Neutrophil (primary cell): ENCODE measurements around the gene SLC44A1.

ENCODE experiments used
- H3K27ac ChIP-seq: fragments of 200-600 bp; sonication (generic); 2 replicates; pipeline ENCODE4 v1.5.1; 2016; ENCODE audit warnings: mild to moderate bottlenecking, moderate library complexity
- H3K27me3 ChIP-seq: fragments of 200-600 bp; sonication (generic); 2 replicates; pipeline ENCODE4 v1.6.0; 2016; ENCODE audit warnings: mild to moderate bottlenecking
- H3K36me3 ChIP-seq: fragments of 200-600 bp; sonication (generic); 2 replicates; pipeline ENCODE4 v1.5.1; 2017
- H3K4me1 ChIP-seq, 2 experiments: fragments of 200-600 bp in 1 of 2; sonication (generic) in 1 of 2; 1 replicate in 1 of 2; 2 replicates in 1 of 2; pipeline versions ENCODE4 v1.5.1 to v1.6.1; 2013 to 2016; ENCODE audit warnings: low read depth in 1 of 2, low read length in 1 of 2, mild to moderate bottlenecking in 1 of 2, moderate library complexity in 1 of 2; ENCODE audit not compliant: control insufficient read depth in 1 of 2, insufficient read depth in 1 of 2
- H3K4me3 ChIP-seq, 2 experiments: fragments of 200-600 bp in 1 of 2; sonication (generic) in 1 of 2; 1 replicate in 1 of 2; 2 replicates in 1 of 2; pipeline ENCODE4 v1.5.1; 2013 to 2016; ENCODE audit warnings: low read depth in 1 of 2, low read length in 1 of 2, mild to moderate bottlenecking in 1 of 2, moderate library complexity in 1 of 2
- H3K9me3 ChIP-seq: fragments of 200-600 bp; sonication (generic); 2 replicates; pipeline ENCODE4 v1.5.1; 2016
- CTCF ChIP-seq: fragments of 200-600 bp; sonication (generic); IDR thresholded peaks from 2 replicates; pipeline ENCODE4 v1.5.1; 2016; ENCODE audit warnings: antibody characterized with exemption

Gene SLC44A1

GRCh38 chr9:105415662-105415980, 171.2 kb downstream of the SLC44A1 start:
- Histone ChIP-seq H3K4me1 (peaks cover 18 to 25% of the 10 kb centered on the region in 2 experiments), H3K27me3 (no peaks in the 10 kb centered on the region), H3K27ac (no peak overlapping the region), H3K9me3 (no peaks in the 10 kb centered on the region), H3K36me3 (no peaks in the 10 kb centered on the region), H3K4me3 (no peak overlapping the region)
- no peak for TF ChIP-seq CTCF

GRCh38 chr9:105416840-105417239, 172.4 kb downstream of the SLC44A1 start:
- H3K4me1 ChIP-seq, result peaks cover 18 to 27% of the 10 kb centered on the region in 2 experiments
- no peak overlapping the region for H3K4me3 ChIP-seq
- no peaks in the 10 kb centered on the region for H3K9me3 ChIP-seq
- no peak for TF ChIP-seq CTCF
- no peaks in the 10 kb centered on the region for H3K36me3 ChIP-seq
- H3K27me3 ChIP-seq, result no peaks in the 10 kb centered on the region
- H3K27ac ChIP-seq, result no peak overlapping the region

- no peak for TF ChIP-seq CTCF
- no peak overlapping the region for H3K4me3 ChIP-seq
- peaks cover 18 to 28% of the 10 kb centered on the region in 2 experiments for H3K4me1 ChIP-seq
- H3K27ac ChIP-seq, result peak overlapping the region; percentile 53
- no peaks in the 10 kb centered on the region for H3K9me3 ChIP-seq
- no peaks in the 10 kb centered on the region for H3K36me3 ChIP-seq
- no peaks in the 10 kb centered on the region for H3K27me3 ChIP-seq
These were observed 174.4 kb downstream of the SLC44A1 start for GRCh38 chr9:105418588-105419500.

GRCh38 chr9:105419816-105420597, 175.6 kb downstream of the SLC44A1 start:
- Histone ChIP-seq H3K4me3 (no peak overlapping the region), H3K4me1 (peaks cover 18 to 28% of the 10 kb centered on the region in 2 experiments), H3K27ac (peak overlapping the region; percentile 53), H3K36me3 (no peaks in the 10 kb centered on the region), H3K27me3 (no peaks in the 10 kb centered on the region), H3K9me3 (no peaks in the 10 kb centered on the region)
- no peak for TF ChIP-seq CTCF

- Histone ChIP-seq H3K36me3 (no peaks in the 10 kb centered on the region), H3K4me1 (peaks cover 18 to 25% of the 10 kb centered on the region in 2 experiments), H3K27me3 (no peaks in the 10 kb centered on the region), H3K27ac (no peak overlapping the region), H3K9me3 (no peaks in the 10 kb centered on the region), H3K4me3 (no peak overlapping the region)
- no peak for TF ChIP-seq CTCF
These were observed 176.7 kb downstream of the SLC44A1 start for GRCh38 chr9:105421154-105421553.
